Activated CD4-positive, alpha-beta memory T cell treated with anti-CD3 and anti-CD28 coated beads, Interleukin-2, amount 10 ng/mL, durations not matched to agents 7 days and 5 days (primary cell): Measurements from ENCODE around the gene ARMH2. TPM values are rescaled to one million over a fixed set of nuclear protein-coding genes. Genes with fewer than 3 reads are reported as not detected.
"Not testable (repeated sequence)": the region's sequence is repeated elsewhere in the genome, so short reads cannot be mapped to it uniquely, and the experiment has no call there.

Source experiments
- CTCF ChIA-PET: fragments of 350-600 bp; sonication (Branson Sonifier 250); formaldehyde crosslinking; loops from one replicate; lab custom pipeline; 2021; ENCODE audit warnings: antibody characterized with exemption, inconsistent platforms; lab: Charles Lee
- POLR2A ChIA-PET: fragments of 350-600 bp; sonication (Branson Sonifier 250); formaldehyde crosslinking; loops from one replicate; lab custom pipeline; 2021; ENCODE audit warnings: antibody characterized with exemption; lab: Charles Lee
- DNase-seq: peaks from one replicate; pipeline ENCODE4 v3.0.0-alpha.2; 2020
- H3K27ac Mint-ChIP-seq: one replicate; pipeline ENCODE4 v1.8.0; 2021; ENCODE audit warnings: mild to moderate bottlenecking, mixed read lengths
- H3K27me3 Mint-ChIP-seq: one replicate; pipeline ENCODE4 v1.8.0; 2021; ENCODE audit warnings: mixed read lengths
- H3K36me3 Mint-ChIP-seq: one replicate; pipeline ENCODE4 v1.8.0; 2021; ENCODE audit warnings: low read depth, mixed read lengths
- H3K4me1 Mint-ChIP-seq: one replicate; pipeline ENCODE4 v1.8.0; 2021; ENCODE audit warnings: mixed read lengths
- H3K4me3 Mint-ChIP-seq: one replicate; pipeline ENCODE4 v1.8.0; 2021; ENCODE audit warnings: mild to moderate bottlenecking, mixed read lengths
- H3K9me3 Mint-ChIP-seq: one replicate; pipeline ENCODE4 v1.8.0; 2021; ENCODE audit warnings: mixed read lengths
- total RNA-seq, 2 experiments: library from RNA; stranded (reverse); gene quantifications; one replicate each; pipeline ENCODE4 v1.2.3, GENCODE V29; 2021

ARMH2 gene
- total RNA-seq, 2 experiments from 2014 or later = 1.2 to 1.5 TPM

- CTCF ChIA-PET = interaction anchor here (0.5 to 2.9 kb wide), 10 partner anchors 9 to 251 kb away, joined by 3 to 13 read pairs (median 4); no protein-coding TSS in a partner anchor
- peak overlapping the region; percentile 95 for H3K4me3 Mint-ChIP-seq
- H3K27ac Mint-ChIP-seq = peak overlapping the region; percentile 98
- H3K27me3 Mint-ChIP-seq = no peaks in the 10 kb centered on the region
- POLR2A ChIA-PET = interaction anchor here (0.6 to 4.1 kb wide), 35 partner anchors 10 to 373 kb away, joined by 3 to 49 read pairs (median 5); partner anchors contain the start of genes ACOT13, C6orf62, KIAA0319 and MRS2
- peaks cover 38% of the 10 kb centered on the region for H3K4me1 Mint-ChIP-seq
- H3K9me3 Mint-ChIP-seq = no peaks in the 10 kb centered on the region
- DNase-seq = peak; percentile 40
- peaks cover 33% of the 10 kb centered on the region for H3K36me3 Mint-ChIP-seq
These were observed 23.1 kb downstream of the ARMH2 start for GRCh38 chr6:24775520-24776058.

- peak within 1 kb of the TSS; percentile 98 for H3K27ac Mint-ChIP-seq
- DNase-seq = peak; percentile 98
- H3K4me1 Mint-ChIP-seq = peaks cover 32% of the 10 kb centered on the region
- peaks cover 28% of the 10 kb centered on the region for H3K36me3 Mint-ChIP-seq
- POLR2A ChIA-PET = interaction anchor here (0.6 to 4.1 kb wide), 35 partner anchors 10 to 372 kb away, joined by 3 to 49 read pairs (median 5); partner anchors contain the start of genes ACOT13, C6orf62, KIAA0319 and MRS2
- no peaks in the 10 kb centered on the region for H3K9me3 Mint-ChIP-seq
- H3K27me3 Mint-ChIP-seq = no peaks in the 10 kb centered on the region
- CTCF ChIA-PET = interaction anchor here (0.5 to 2.9 kb wide), 6 partner anchors 10 to 251 kb away, joined by 3 to 13 read pairs (median 6); no protein-coding TSS in a partner anchor
- H3K4me3 Mint-ChIP-seq = peak within 1 kb of the TSS; percentile 95
These were observed 23.8 kb downstream of the ARMH2 start, which contains the start of gene GMNN for GRCh38 chr6:24774696-24775519. Gene GMNN, plus strand, starts transcription at chr6:24774937. Its CDS starts 2,310 bp downstream, at chr6:24777247.

GRCh38 chr6:24768361-24768760 lies 30.4 kb downstream of the ARMH2 start:
- ChIA-PET POLR2A (interaction anchor here (0.7 kb wide), 1 partner anchor 10 kb away, joined by 3 read pairs; no protein-coding TSS in a partner anchor), CTCF (interaction anchor here (1.0 to 3.2 kb wide), 3 partner anchors 25 to 189 kb away, joined by 3 to 9 read pairs (median 9); no protein-coding TSS in a partner anchor)
- peaks cover 7% of the 10 kb centered on the region for H3K4me1 Mint-ChIP-seq
- no peaks in the 10 kb centered on the region for H3K9me3 Mint-ChIP-seq
- no peak overlapping the region for H3K4me3 Mint-ChIP-seq
- no peak for DNase-seq
- no peak overlapping the region for H3K27ac Mint-ChIP-seq
- no peaks in the 10 kb centered on the region for H3K27me3 Mint-ChIP-seq
- H3K36me3 Mint-ChIP-seq = no peaks in the 10 kb centered on the region

GRCh38 chr6:24766680-24767462 lies 31.8 kb downstream of the ARMH2 start:
- Mint-ChIP-seq H3K27me3 (no peaks in the 10 kb centered on the region), H3K27ac (no peak overlapping the region), H3K4me1 (peaks cover 9% of the 10 kb centered on the region), H3K4me3 (no peak overlapping the region), H3K9me3 (no peaks in the 10 kb centered on the region), H3K36me3 (no peaks in the 10 kb centered on the region)
- ChIA-PET POLR2A (interaction anchor here (0.7 kb wide), 1 partner anchor 186 kb away, joined by 4 read pairs; no protein-coding TSS in a partner anchor), CTCF (interaction anchor here (0.6 to 3.2 kb wide), 8 partner anchors 48 to 219 kb away, joined by 3 to 9 read pairs (median 3); partner anchors contain the start of gene C6orf62)
- no peak for DNase-seq

GRCh38 chr6:24765968-24766367 lies 32.7 kb downstream of the ARMH2 start:
- DNase-seq, H3K27ac Mint-ChIP-seq, H3K4me3 Mint-ChIP-seq, H3K36me3 Mint-ChIP-seq, H3K27me3 Mint-ChIP-seq, H3K9me3 Mint-ChIP-seq, POLR2A ChIA-PET: not testable (repeated sequence)
- peaks cover 13% of the 10 kb centered on the region for H3K4me1 Mint-ChIP-seq
- CTCF ChIA-PET = interaction anchor here (0.7 to 3.2 kb wide), 5 partner anchors 47 to 187 kb away, joined by 3 to 9 read pairs (median 9); partner anchors contain the start of gene C6orf62

- DNase-seq, H3K36me3 Mint-ChIP-seq, POLR2A ChIA-PET, H3K9me3 Mint-ChIP-seq, H3K27me3 Mint-ChIP-seq, H3K27ac Mint-ChIP-seq, H3K4me3 Mint-ChIP-seq: not testable (repeated sequence)
- H3K4me1 Mint-ChIP-seq = peaks cover 13% of the 10 kb centered on the region
- CTCF ChIA-PET = interaction anchor here (0.8 to 2.3 kb wide), 3 partner anchors 55 to 185 kb away, joined by 3 to 9 read pairs (median 4); no protein-coding TSS in a partner anchor
These were observed 33.6 kb downstream of the ARMH2 start for GRCh38 chr6:24764833-24765828.

GRCh38 chr6:24763578-24763977 lies 35.1 kb downstream of the ARMH2 start:
- no peaks in the 10 kb centered on the region for H3K36me3 Mint-ChIP-seq
- ChIA-PET CTCF (no interaction called here), POLR2A (no interaction called here)
- H3K27me3 Mint-ChIP-seq = no peaks in the 10 kb centered on the region
- no peak for DNase-seq
- H3K9me3 Mint-ChIP-seq = no peaks in the 10 kb centered on the region
- H3K4me1 Mint-ChIP-seq = peaks cover 13% of the 10 kb centered on the region
- no peak overlapping the region for H3K27ac Mint-ChIP-seq
- no peak overlapping the region for H3K4me3 Mint-ChIP-seq

- Mint-ChIP-seq H3K4me1 (peaks cover 11% of the 10 kb centered on the region), H3K36me3 (no peaks in the 10 kb centered on the region), H3K27ac (no peak overlapping the region), H3K27me3 (no peaks in the 10 kb centered on the region), H3K4me3 (no peak overlapping the region), H3K9me3 (no peaks in the 10 kb centered on the region)
- CTCF ChIA-PET = no interaction called here
- POLR2A ChIA-PET = no interaction called here
- no peak for DNase-seq
These were observed 36.9 kb downstream of the ARMH2 start for GRCh38 chr6:24761851-24762250.

- H3K4me1 Mint-ChIP-seq = peaks cover 11% of the 10 kb centered on the region
- DNase-seq = no peak
- no peaks in the 10 kb centered on the region for H3K9me3 Mint-ChIP-seq
- H3K27ac Mint-ChIP-seq = no peak overlapping the region
- H3K4me3 Mint-ChIP-seq = no peak overlapping the region
- H3K27me3 Mint-ChIP-seq = no peaks in the 10 kb centered on the region
- CTCF ChIA-PET = no interaction called here
- no peaks in the 10 kb centered on the region for H3K36me3 Mint-ChIP-seq
- POLR2A ChIA-PET = interaction anchor here (1.0 to 1.1 kb wide), 2 partner anchors 40 to 42 kb away, joined by 3 read pairs; partner anchors contain the start of gene C6orf62
These were observed 37.4 kb downstream of the ARMH2 start for GRCh38 chr6:24761193-24761835.

GRCh38 chr6:24760210-24760609 lies 38.5 kb downstream of the ARMH2 start:
- POLR2A ChIA-PET = interaction anchor here (1.0 to 1.1 kb wide), 3 partner anchors 15 to 41 kb away, joined by 3 read pairs; partner anchors contain the start of genes C6orf62 and GMNN
- no peak overlapping the region for H3K4me3 Mint-ChIP-seq

GRCh38 chr6:24759718-24760117 lies 39.0 kb downstream of the ARMH2 start:
- H3K36me3 Mint-ChIP-seq = no peaks in the 10 kb centered on the region
- no peak overlapping the region for H3K27ac Mint-ChIP-seq
- POLR2A ChIA-PET = interaction anchor here (0.7 to 1.1 kb wide), 3 partner anchors 15 to 40 kb away, joined by 3 read pairs; partner anchors contain the start of genes C6orf62 and GMNN
- no peak for DNase-seq
- peaks cover 8% of the 10 kb centered on the region for H3K4me1 Mint-ChIP-seq
- CTCF ChIA-PET = no interaction called here
- no peaks in the 10 kb centered on the region for H3K9me3 Mint-ChIP-seq
- no peaks in the 10 kb centered on the region for H3K27me3 Mint-ChIP-seq
- H3K4me3 Mint-ChIP-seq = no peak overlapping the region

More at GRCh38 chr6:24760210-24760609, 38.5 kb downstream of the ARMH2 start:
- H3K4me1 Mint-ChIP-seq = peaks cover 8% of the 10 kb centered on the region
- no peaks in the 10 kb centered on the region for H3K36me3 Mint-ChIP-seq
- CTCF ChIA-PET = no interaction called here
- no peak overlapping the region for H3K27ac Mint-ChIP-seq
- no peaks in the 10 kb centered on the region for H3K27me3 Mint-ChIP-seq
- no peak for DNase-seq
- no peaks in the 10 kb centered on the region for H3K9me3 Mint-ChIP-seq
